Heart right ventricle (tissue), 16 donors: ENCODE data around the gene PDE3B. TPM values are rescaled to one million over a fixed set of nuclear protein-coding genes. Genes with fewer than 3 reads are reported as not detected.
"Not testable (repeated sequence)": the region's sequence is repeated elsewhere in the genome, so short reads cannot be mapped to it uniquely, and the experiment has no call there.

Experiments
- ATAC-seq, 8 donors: fragments of 200-7000 bp; cut with Tn5 transposase; one replicate each; pipeline ENCODE4 v1.9.1; 2020; ENCODE audit warnings: mild to moderate bottlenecking in 8 of 8, moderate library complexity in 8 of 8, moderate number of reproducible peaks in 1 of 8
- DNase-seq, 2 donors: peaks; one replicate each; pipeline ENCODE4 v3.0.0-alpha.2; 2020
- H3K27ac ChIP-seq, 10 donors: fragments of 200-600 bp; sonication (generic) in 2 of 10; one replicate each; pipeline versions ENCODE4 v1.5.0 to v1.8.0; 2020 to 2022; ENCODE audit warnings: mild to moderate bottlenecking in 3 of 10
- H3K27me3 ChIP-seq, 7 donors: fragments of 200-600 bp; one replicate each; pipeline ENCODE4 v1.8.0; 2021 to 2022; ENCODE audit warnings: mild to moderate bottlenecking in 2 of 7
- H3K36me3 ChIP-seq, 9 donors: fragments of 200-600 bp; sonication (generic) in 1 of 9; one replicate each; pipeline versions ENCODE4 v1.5.0 to v1.8.0; 2020 to 2022; ENCODE audit warnings: mild to moderate bottlenecking in 2 of 9
- H3K4me1 ChIP-seq, 9 donors: fragments of 200-600 bp; sonication (generic) in 1 of 9; one replicate each; pipeline versions ENCODE4 v1.5.0 to v1.8.0; 2020 to 2022; ENCODE audit warnings: mild to moderate bottlenecking in 4 of 9
- H3K4me3 ChIP-seq, 10 donors: fragments of 200-600 bp; sonication (generic) in 2 of 10; one replicate each; pipeline versions ENCODE4 v1.5.0 to v1.8.0; 2020 to 2022; ENCODE audit warnings: mild to moderate bottlenecking in 7 of 10, moderate library complexity in 2 of 10
- H3K9me3 ChIP-seq, 11 donors: fragments of 200-600 bp in 10 of 11; sonication (generic) in 2 of 11; one replicate each; pipeline versions ENCODE4 v1.5.0 to v1.8.0; 2013 to 2022; ENCODE audit warnings: mild to moderate bottlenecking in 2 of 11, control low read depth in 1 of 11, moderate library complexity in 1 of 11
- WGBS, 2 donors: extraction: QIAGEN DNeasy Blood & Tissue Kit; methylation state at CpG; one replicate each; pipeline ENCODE4 v1.1.7; 2013; ENCODE audit warnings: inconsistent platforms in 1 of 2; 5-methylcytosine and 5-hydroxymethylcytosine counted together
- intact Hi-C, 10 donors: fragments of 100-400 bp; cut with DNase I; formaldehyde crosslinking; loops; one replicate each; pipeline versions ENCODE4 v1.11.1 to v1.14.2; 2022
- polyA plus RNA-seq, 2 donors: library from polyadenylated mRNA; stranded (reverse); fragments of 200-250 nt; gene quantifications; one replicate each; pipeline ENCODE4 v1.2.3, GENCODE V29; 2013
- total RNA-seq, 10 donors: library from RNA; stranded (reverse); fragmentation: NEBNext Ultra II Directional in 3 of 10; extraction: Animal tissue kit (Norgen Biotek cat#: 25700) in 3 of 10; gene quantifications; one replicate each; pipeline versions ENCODE4 v1.2.1 to v1.2.4, GENCODE V29; 2021 to 2023
- TF ChIP-seq, protein P1 (sequence below), 9 donors: fragments of 200-600 bp; sonication (generic) in 2 of 9; IDR thresholded peaks; one replicate each; pipeline versions ENCODE4 v1.5.0 to v1.8.0; 2021 to 2022; ENCODE audit warnings: antibody characterized with exemption in 9 of 9, mild to moderate bottlenecking in 5 of 9, moderate library complexity in 1 of 9
- donor health status: Arrhythmogenic right ventricular cardiomyopathy.
- donor health status: ischemic (EF 13 %, LVEDD 7.1; RV severe dilation, severe dysfunction).
- donor health status: healthy with polysubstance abuse.
- donor health status: DM: no; HTN: yes; CAD: no.
- donor health status: DM: no; HTN: no; CAD: no.
- donor health status: ischemic (EF 25% LVEDD 6.9; RV normal size, moderate dysfunction).
- donor health status: ischemic (EF 25% LVEDD 5.7; RV mildly dilated, moderate dysfunction).
- donor health status: healthy.
- donor health status: DM: yes; HTN: yes; CAD: no.
- donor health status: Ischemic cardiomyopathy.
- donor health status: ischemic (EF 35%, LVEDD 5.7; RV mildly dilated, moderate dysfunction).
- donor health status: nonischemic (EF 11% LVEDD 7.7; RV severe dilation, severe dysfunction).
- donor health status: DM: yes; HTN: yes; CAD: no.
- donor health status: PGD.
- donor health status: ischemic (EF 29% LVEDD 5.4; RV normal size, mild dysfunction).
- donor health status: nonischemic (EF 23%, LVEDD 6.1; RV moderate dilation, normal function).

PDE3B gene
- total and polyA plus RNA-seq, 12 donors: 1.3 to 14.2 (median 9.0) TPM

GRCh38 chr11:14774721-14775120 lies 131.1 kb downstream of the PDE3B start:
- intact Hi-C loops: no loop called here
- Histone ChIP-seq H3K9me3 (no peaks in the 10 kb centered on the region), H3K4me1 (no peaks in the 10 kb centered on the region), H3K27ac (no peak overlapping the region), H3K27me3 (no peaks in the 10 kb centered on the region), H3K36me3 (no peaks in the 10 kb centered on the region), H3K4me3 (no peak overlapping the region)
- DNase-seq (no peak), ATAC-seq (no peak)
- 90% methylated on average over 3 of the region's 3 CpGs for WGBS, 2 donors
- TF ChIP-seq, protein P1, sequence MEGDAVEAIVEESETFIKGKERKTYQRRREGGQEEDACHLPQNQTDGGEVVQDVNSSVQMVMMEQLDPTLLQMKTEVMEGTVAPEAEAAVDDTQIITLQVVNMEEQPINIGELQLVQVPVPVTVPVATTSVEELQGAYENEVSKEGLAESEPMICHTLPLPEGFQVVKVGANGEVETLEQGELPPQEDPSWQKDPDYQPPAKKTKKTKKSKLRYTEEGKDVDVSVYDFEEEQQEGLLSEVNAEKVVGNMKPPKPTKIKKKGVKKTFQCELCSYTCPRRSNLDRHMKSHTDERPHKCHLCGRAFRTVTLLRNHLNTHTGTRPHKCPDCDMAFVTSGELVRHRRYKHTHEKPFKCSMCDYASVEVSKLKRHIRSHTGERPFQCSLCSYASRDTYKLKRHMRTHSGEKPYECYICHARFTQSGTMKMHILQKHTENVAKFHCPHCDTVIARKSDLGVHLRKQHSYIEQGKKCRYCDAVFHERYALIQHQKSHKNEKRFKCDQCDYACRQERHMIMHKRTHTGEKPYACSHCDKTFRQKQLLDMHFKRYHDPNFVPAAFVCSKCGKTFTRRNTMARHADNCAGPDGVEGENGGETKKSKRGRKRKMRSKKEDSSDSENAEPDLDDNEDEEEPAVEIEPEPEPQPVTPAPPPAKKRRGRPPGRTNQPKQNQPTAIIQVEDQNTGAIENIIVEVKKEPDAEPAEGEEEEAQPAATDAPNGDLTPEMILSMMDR (IDR thresholded peaks at IDR 0.05): no peak

DNA sequence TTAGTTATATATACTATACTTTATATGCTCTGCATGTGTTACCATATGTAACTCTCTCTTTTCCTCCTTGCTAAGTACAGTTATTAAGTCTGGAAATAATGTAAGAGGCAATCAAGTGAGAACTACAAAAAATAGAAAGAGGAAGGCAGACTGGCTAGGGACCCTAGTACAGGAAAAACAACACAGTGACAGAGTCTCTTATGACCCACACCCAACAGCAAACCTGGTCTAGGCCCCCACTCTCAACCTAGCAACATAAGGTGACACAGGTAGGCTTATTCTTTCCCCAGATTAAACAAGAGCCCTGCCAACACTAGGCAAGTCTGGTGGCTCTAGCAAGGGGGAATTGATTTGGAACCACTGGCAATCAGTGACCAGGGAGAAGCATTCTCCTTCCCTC lies 132.3 kb downstream of the PDE3B start:
- intact Hi-C loops: no loop called here
- no peaks in the 10 kb centered on the region for H3K36me3 ChIP-seq
- H3K9me3 ChIP-seq: no peaks in the 10 kb centered on the region
- TF ChIP-seq, protein P1 (IDR thresholded peaks at IDR 0.05): no peak
- H3K27me3 ChIP-seq: no peaks in the 10 kb centered on the region
- no peaks in the 10 kb centered on the region for H3K4me1 ChIP-seq
- no peak for ATAC-seq
- no peak for DNase-seq
- H3K27ac ChIP-seq: no peak overlapping the region
- H3K4me3 ChIP-seq: no peak overlapping the region

DNA sequence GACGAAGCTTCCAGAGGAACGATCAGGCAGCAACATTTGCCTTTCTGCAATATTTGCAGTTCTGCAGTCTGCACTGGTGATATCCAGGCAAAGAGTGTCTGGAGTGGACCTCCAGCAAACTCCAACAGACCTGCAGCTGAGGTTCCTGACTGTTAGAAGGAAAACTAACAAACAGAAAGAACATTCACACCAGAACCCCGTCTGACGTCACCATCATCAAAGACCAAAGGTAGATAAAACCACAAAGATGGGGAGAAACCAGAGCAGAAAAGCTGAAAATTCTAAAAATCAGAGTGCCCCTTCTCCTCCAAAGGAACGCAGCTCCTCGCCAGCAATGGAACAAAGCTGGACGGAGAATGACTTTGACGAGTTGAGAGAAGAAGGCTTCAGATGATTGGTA lies 134.9 kb downstream of the PDE3B start:
- ATAC-seq, H3K36me3 ChIP-seq, intact Hi-C loops, H3K4me3 ChIP-seq, H3K27ac ChIP-seq, DNase-seq, H3K27me3 ChIP-seq, H3K4me1 ChIP-seq: not testable (repeated sequence)
- 95 to 96% methylated on average over 8 of the region's 8 CpGs for WGBS, 2 donors
- H3K9me3 ChIP-seq: peaks cover 0 to 17% (median 0%) of the 10 kb centered on the region in 11 donors

- Histone ChIP-seq H3K36me3 (no peaks in the 10 kb centered on the region), H3K4me3 (no peak overlapping the region), H3K4me1 (peaks cover 0 to 10% (median 4%) of the 10 kb centered on the region in 9 donors), H3K27me3 (no peaks in the 10 kb centered on the region), H3K27ac (no peak overlapping the region), H3K9me3 (peaks cover 0 to 17% (median 0%) of the 10 kb centered on the region in 11 donors)
- intact Hi-C loops: no loop called here
- ATAC-seq (no peak), DNase-seq (no peak)
- WGBS, 2 donors: 89 to 91% methylated on average over 6 of the region's 6 CpGs
- TF ChIP-seq, protein P1 (IDR thresholded peaks at IDR 0.05): no peak
These were observed 140.2 kb downstream of the PDE3B start for GRCh38 chr11:14783788-14784187.

DNA sequence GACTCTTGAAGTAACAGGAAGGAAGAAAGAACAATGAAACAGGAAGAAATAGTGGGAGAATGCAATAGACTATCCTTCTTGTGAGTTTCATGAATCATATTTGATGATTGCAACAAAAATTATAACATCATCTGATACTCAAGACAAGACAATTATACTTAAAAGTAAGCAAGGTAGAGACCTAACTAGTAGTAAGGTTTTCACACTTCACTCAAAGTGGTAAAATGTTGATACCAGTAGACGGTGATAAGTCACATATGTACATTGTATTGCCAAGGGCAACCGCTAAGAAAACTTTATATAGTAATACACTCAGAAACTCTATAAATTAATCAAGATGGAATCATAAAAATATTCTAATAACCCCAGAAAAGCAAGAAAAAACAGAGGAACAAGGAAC lies 140.6 kb downstream of the PDE3B start:
- H3K4me3 ChIP-seq: no peak overlapping the region
- H3K27ac ChIP-seq: no peak overlapping the region
- H3K27me3 ChIP-seq: no peaks in the 10 kb centered on the region
- no peak for DNase-seq
- WGBS, 2 donors: 70 to 73% methylated on average over 2 of the region's 2 CpGs
- H3K9me3 ChIP-seq: peaks cover 0 to 17% (median 0%) of the 10 kb centered on the region in 11 donors
- peaks cover 0 to 10% (median 4%) of the 10 kb centered on the region in 9 donors for H3K4me1 ChIP-seq
- TF ChIP-seq, protein P1 (IDR thresholded peaks at IDR 0.05): no peak
- no peak for ATAC-seq
- H3K36me3 ChIP-seq: no peaks in the 10 kb centered on the region
- intact Hi-C loops: no loop called here
